Neural cell (in vitro differentiated cells): ENCODE results near the gene PSRC1. TPM values are rescaled to one million over a fixed set of nuclear protein-coding genes. Genes with fewer than 3 reads are reported as not detected.

ENCODE experiments used
- H2AFZ ChIP-seq: fragments of 200-600, 300-800 bp; sonication (generic), shearing (Covaris generic); 2 replicates; pipeline ENCODE4 v1.6.0; 2014; ENCODE audit warnings: low read depth, mild to moderate bottlenecking, antibody characterized with exemption, low read length, moderate library complexity
- H3F3A ChIP-seq: fragments of 200-600 bp; shearing (Covaris generic); 2 replicates; pipeline ENCODE4 v1.6.1; 2016; ENCODE audit warnings: mild to moderate bottlenecking, moderate library complexity, mixed read lengths, antibody characterized with exemption, low read length; ENCODE audit not compliant: insufficient read depth, poor library complexity, severe bottlenecking
- H3K27ac ChIP-seq: fragments of 200-600, 300-800 bp; sonication (generic), shearing (Covaris generic); 2 replicates; pipeline ENCODE4 v1.5.1; 2014; ENCODE audit warnings: mild to moderate bottlenecking, low read length, moderate library complexity
- H3K27me3 ChIP-seq: fragments of 300-800, 200-600 bp; sonication (generic), shearing (Covaris generic); 2 replicates; pipeline ENCODE4 v1.6.0; 2014; ENCODE audit warnings: mild to moderate bottlenecking, low read depth, low read length, moderate library complexity; ENCODE audit not compliant: insufficient read depth
- H3K36me3 ChIP-seq: fragments of 300-800, 200-600 bp; sonication (generic), shearing (Covaris generic); 2 replicates; pipeline ENCODE4 v1.5.1; 2014; ENCODE audit warnings: mild to moderate bottlenecking, antibody characterized with exemption, low read length, moderate library complexity; ENCODE audit not compliant: insufficient read depth
- H3K4me2 ChIP-seq: fragments of 300-800, 200-600 bp; sonication (generic), shearing (Covaris generic); 2 replicates; pipeline ENCODE4 v1.6.0; 2014; ENCODE audit warnings: mild to moderate bottlenecking, low read length
- H3K4me3 ChIP-seq: fragments of 300-800, 200-600 bp; sonication (generic), shearing (Covaris generic); 2 replicates; pipeline ENCODE4 v1.5.1; 2014; ENCODE audit warnings: mild to moderate bottlenecking, low read length, moderate library complexity
- H3K79me2 ChIP-seq: fragments of 200-600 bp; shearing (Covaris generic); replicated peaks from 2 replicates; pipeline ENCODE4 v1.6.0; 2014; ENCODE audit warnings: mild to moderate bottlenecking, low read length, moderate library complexity; ENCODE audit not compliant: insufficient read depth
- H3K9ac ChIP-seq: fragments of 300-800, 200-600 bp; sonication (generic), shearing (Covaris generic); 2 replicates; pipeline ENCODE4 v1.6.1; 2016; ENCODE audit warnings: mild to moderate bottlenecking, low read length, mixed read lengths
- H3K9me2 ChIP-seq: fragments of 200-600 bp; shearing (Covaris generic); 2 replicates; pipeline ENCODE4 v1.6.1; 2016; ENCODE audit warnings: mild to moderate bottlenecking, low read length, mixed read lengths; ENCODE audit not compliant: insufficient read depth
- H3K9me3 ChIP-seq: fragments of 200-600, 300-800 bp; sonication (generic), shearing (Covaris generic); 2 replicates; pipeline ENCODE4 v1.6.1; 2016; ENCODE audit warnings: mild to moderate bottlenecking, mixed run types, low read length, moderate library complexity, mixed read lengths
- H4K20me1 ChIP-seq: fragments of 200-600 bp; shearing (Covaris generic); 2 replicates; pipeline ENCODE4 v1.6.1; 2016; ENCODE audit warnings: mild to moderate bottlenecking, mixed run types; ENCODE audit not compliant: insufficient read depth
- EP300 ChIP-seq: fragments of 450-650 bp; conservative IDR thresholded peaks from 2 replicates; pipeline ENCODE4 v1.6.1; 2014; ENCODE audit warnings: antibody characterized with exemption, mild to moderate bottlenecking, moderate library complexity; ENCODE audit not compliant: poor library complexity, severe bottlenecking
- EZH2 ChIP-seq: fragments of 200-600, 300-800 bp; shearing (Covaris generic), sonication (generic); IDR thresholded peaks from 2 replicates; pipeline ENCODE4 v1.6.1; 2014; ENCODE audit warnings: antibody characterized with exemption, low read length, borderline replicate concordance, mild to moderate bottlenecking; ENCODE audit not compliant: insufficient read depth, poor library complexity, severe bottlenecking
- MXI1 ChIP-seq: fragments of 450-650 bp; conservative IDR thresholded peaks from 2 replicates; pipeline ENCODE4 v1.6.1; 2014; ENCODE audit warnings: antibody characterized with exemption, mild to moderate bottlenecking; ENCODE audit not compliant: poor library complexity, severe bottlenecking
- POLR2AphosphoS5 ChIP-seq: IDR thresholded peaks from 2 replicates; pipeline ENCODE4 v1.6.1; 2012
- RAD21 ChIP-seq: fragments of 450-650 bp; conservative IDR thresholded peaks from 2 replicates; pipeline ENCODE4 v1.6.1; 2014; ENCODE audit warnings: antibody characterized with exemption, mild to moderate bottlenecking, moderate library complexity
- SMC3 ChIP-seq: fragments of 450-650 bp; conservative IDR thresholded peaks from 2 replicates; pipeline ENCODE4 v1.6.1; 2014; ENCODE audit warnings: antibody characterized with exemption, mild to moderate bottlenecking, moderate library complexity; ENCODE audit not compliant: poor library complexity
- TAF1 ChIP-seq: IDR thresholded peaks from 2 replicates; pipeline ENCODE4 v1.6.1; 2012; ENCODE audit warnings: low read depth
- polyA plus RNA-seq: library from polyadenylated mRNA; depleted of rRNA; stranded (reverse); fragments of >200 nt; gene quantifications from 2 replicates; pipeline ENCODE4 v1.2.3, GENCODE V29; 2014
- TF ChIP-seq, protein P1 (sequence below): fragments of 450-650 bp; IDR thresholded peaks from 2 replicates; pipeline ENCODE4 v1.5.1; 2014; ENCODE audit warnings: antibody characterized with exemption, mild to moderate bottlenecking, moderate library complexity; ENCODE audit not compliant: poor library complexity, severe bottlenecking
- TF ChIP-seq, protein P2 (sequence below): IDR thresholded peaks from 2 replicates; pipeline ENCODE4 v1.6.1; 2012; ENCODE audit warnings: borderline replicate concordance

PSRC1 gene
- polyA plus RNA-seq, 1 donor from 2014 or later: 5.4 TPM

DNA sequence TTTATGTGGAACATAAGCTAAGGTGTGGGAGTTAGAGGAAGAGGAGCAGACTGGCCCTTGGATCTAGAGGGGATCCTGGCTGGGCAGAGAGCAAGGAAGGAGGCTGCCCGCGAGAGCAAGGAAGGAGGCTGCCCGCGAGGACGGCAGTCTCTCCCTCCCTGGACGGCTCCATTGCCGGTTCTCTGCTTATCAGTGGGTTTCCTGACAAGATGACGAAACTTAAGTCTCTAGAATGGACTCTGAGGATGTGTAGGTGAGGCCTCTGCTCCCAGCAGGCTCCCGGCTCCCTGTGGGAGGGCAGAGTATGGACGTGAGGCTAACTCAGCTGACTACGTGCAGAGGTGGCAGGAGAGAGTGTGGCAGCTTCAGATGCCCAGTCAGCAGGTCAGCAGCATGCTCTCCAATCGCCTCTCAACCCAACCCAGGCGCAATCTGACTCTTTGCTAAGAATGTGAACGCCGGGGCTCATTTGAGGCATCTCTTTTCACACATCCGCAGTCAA, 17.8 kb upstream of the PSRC1 start:
- Histone ChIP-seq H3K9me3 (no peaks in the 10 kb centered on the region), H3K36me3 (no peaks in the 10 kb centered on the region), H4K20me1 (no peaks in the 10 kb centered on the region), H3K4me2 (no peak overlapping the region), H3K27ac (no peak overlapping the region), H3K9ac (no peak overlapping the region), H3K27me3 (no peaks in the 10 kb centered on the region), H3F3A (no peaks in the 10 kb centered on the region), H3K4me3 (no peak overlapping the region), H2AFZ (no peak overlapping the region), H3K79me2 (no peaks in the 10 kb centered on the region), H3K9me2 (no peaks in the 10 kb centered on the region)
- TF ChIP-seq, protein P1, sequence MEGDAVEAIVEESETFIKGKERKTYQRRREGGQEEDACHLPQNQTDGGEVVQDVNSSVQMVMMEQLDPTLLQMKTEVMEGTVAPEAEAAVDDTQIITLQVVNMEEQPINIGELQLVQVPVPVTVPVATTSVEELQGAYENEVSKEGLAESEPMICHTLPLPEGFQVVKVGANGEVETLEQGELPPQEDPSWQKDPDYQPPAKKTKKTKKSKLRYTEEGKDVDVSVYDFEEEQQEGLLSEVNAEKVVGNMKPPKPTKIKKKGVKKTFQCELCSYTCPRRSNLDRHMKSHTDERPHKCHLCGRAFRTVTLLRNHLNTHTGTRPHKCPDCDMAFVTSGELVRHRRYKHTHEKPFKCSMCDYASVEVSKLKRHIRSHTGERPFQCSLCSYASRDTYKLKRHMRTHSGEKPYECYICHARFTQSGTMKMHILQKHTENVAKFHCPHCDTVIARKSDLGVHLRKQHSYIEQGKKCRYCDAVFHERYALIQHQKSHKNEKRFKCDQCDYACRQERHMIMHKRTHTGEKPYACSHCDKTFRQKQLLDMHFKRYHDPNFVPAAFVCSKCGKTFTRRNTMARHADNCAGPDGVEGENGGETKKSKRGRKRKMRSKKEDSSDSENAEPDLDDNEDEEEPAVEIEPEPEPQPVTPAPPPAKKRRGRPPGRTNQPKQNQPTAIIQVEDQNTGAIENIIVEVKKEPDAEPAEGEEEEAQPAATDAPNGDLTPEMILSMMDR: no peak
- no peak for TF ChIP-seq MXI1
- TF ChIP-seq, protein P2, sequence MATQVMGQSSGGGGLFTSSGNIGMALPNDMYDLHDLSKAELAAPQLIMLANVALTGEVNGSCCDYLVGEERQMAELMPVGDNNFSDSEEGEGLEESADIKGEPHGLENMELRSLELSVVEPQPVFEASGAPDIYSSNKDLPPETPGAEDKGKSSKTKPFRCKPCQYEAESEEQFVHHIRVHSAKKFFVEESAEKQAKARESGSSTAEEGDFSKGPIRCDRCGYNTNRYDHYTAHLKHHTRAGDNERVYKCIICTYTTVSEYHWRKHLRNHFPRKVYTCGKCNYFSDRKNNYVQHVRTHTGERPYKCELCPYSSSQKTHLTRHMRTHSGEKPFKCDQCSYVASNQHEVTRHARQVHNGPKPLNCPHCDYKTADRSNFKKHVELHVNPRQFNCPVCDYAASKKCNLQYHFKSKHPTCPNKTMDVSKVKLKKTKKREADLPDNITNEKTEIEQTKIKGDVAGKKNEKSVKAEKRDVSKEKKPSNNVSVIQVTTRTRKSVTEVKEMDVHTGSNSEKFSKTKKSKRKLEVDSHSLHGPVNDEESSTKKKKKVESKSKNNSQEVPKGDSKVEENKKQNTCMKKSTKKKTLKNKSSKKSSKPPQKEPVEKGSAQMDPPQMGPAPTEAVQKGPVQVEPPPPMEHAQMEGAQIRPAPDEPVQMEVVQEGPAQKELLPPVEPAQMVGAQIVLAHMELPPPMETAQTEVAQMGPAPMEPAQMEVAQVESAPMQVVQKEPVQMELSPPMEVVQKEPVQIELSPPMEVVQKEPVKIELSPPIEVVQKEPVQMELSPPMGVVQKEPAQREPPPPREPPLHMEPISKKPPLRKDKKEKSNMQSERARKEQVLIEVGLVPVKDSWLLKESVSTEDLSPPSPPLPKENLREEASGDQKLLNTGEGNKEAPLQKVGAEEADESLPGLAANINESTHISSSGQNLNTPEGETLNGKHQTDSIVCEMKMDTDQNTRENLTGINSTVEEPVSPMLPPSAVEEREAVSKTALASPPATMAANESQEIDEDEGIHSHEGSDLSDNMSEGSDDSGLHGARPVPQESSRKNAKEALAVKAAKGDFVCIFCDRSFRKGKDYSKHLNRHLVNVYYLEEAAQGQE: no peak
- no peak for TF ChIP-seq RAD21
- TF ChIP-seq POLR2AphosphoS5: no peak
- no peak for TF ChIP-seq SMC3
- no peak for TF ChIP-seq EZH2

DNA sequence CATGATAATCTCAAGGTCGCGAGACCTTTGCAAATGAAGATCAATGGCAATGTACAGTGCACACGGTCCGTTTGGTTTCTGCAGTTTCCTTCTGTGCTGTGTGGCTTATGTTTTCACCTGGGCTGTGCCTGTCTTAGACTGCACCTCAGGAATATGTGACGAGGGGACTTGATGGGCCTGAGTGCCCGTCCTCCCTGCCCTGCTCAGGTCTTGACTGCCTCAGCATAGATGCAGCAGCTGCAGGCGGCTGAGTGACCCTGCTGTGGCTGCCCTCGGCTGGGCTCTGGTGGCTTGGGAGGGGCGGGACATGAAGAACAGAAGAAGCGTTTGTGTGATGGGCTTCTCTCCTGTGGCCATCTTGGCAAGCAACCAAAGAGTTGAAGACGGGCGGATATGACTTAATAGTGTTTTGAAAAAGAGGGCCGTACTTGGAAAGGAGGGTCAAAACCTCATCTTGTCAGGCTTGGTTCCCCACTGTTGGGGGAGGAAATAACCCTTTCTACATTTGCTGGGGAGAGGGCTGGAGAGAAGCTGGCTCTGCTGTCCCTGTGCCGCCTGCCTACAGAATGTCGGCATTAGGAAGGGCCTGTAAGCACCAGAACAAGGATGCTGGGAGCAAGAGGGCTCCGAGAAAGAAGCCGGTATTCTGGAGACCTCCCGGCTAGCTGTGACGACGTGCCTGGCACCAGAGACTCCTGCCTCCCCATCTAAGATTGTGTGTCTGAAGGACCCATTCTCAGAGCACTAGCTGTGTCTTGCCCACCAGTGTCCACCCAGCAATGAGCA, 16.8 kb upstream of the PSRC1 start:
- no peaks in the 10 kb centered on the region for H3K27me3 ChIP-seq
- no peaks in the 10 kb centered on the region for H3K9me2 ChIP-seq
- no peak overlapping the region for H3K4me2 ChIP-seq
- TF ChIP-seq RAD21 (no peak), SMC3 (no peak), POLR2AphosphoS5 (no peak), EP300 (no peak), TAF1 (no peak), EZH2 (no peak), MXI1 (no peak)
- TF ChIP-seq, protein P1: no peak
- TF ChIP-seq, protein P2: no peak
- no peak overlapping the region for H3K4me3 ChIP-seq
- no peak overlapping the region for H2AFZ ChIP-seq
- no peaks in the 10 kb centered on the region for H3K79me2 ChIP-seq
- H3F3A ChIP-seq: no peaks in the 10 kb centered on the region
- H4K20me1 ChIP-seq: no peaks in the 10 kb centered on the region
- H3K9me3 ChIP-seq: no peaks in the 10 kb centered on the region
- H3K9ac ChIP-seq: no peak overlapping the region
- no peak overlapping the region for H3K27ac ChIP-seq
- no peaks in the 10 kb centered on the region for H3K36me3 ChIP-seq
